HepG2 (cell line): ENCODE data around the gene SUOX. TPM values are rescaled to one million over a fixed set of nuclear protein-coding genes. Genes with fewer than 3 reads are reported as not detected.
A peak's percentile ranks its signal among the peaks of the same experiment; 100 is the strongest.

Experiments used
- EEA1 ChIP-seq: sonication (generic); formaldehyde crosslinking; IDR thresholded peaks from 2 replicates; pipeline ENCODE4 v1.5.1; 2020; ENCODE audit warnings: mild to moderate bottlenecking, missing genetic modification reagents, borderline replicate concordance
- HNRNPUL1 ChIP-seq: fragments of 200-400 bp; formaldehyde crosslinking; IDR thresholded peaks from 2 replicates; pipeline ENCODE4 v1.6.1; 2017; ENCODE audit warnings: low read depth, mild to moderate bottlenecking, low read length, moderate library complexity
- ISX ChIP-seq: sonication (generic); formaldehyde crosslinking; conservative IDR thresholded peaks from 2 replicates; pipeline ENCODE4 v1.5.0; 2020; ENCODE audit warnings: missing genetic modification reagents
- RFXANK ChIP-seq: IDR thresholded peaks from 2 replicates; pipeline ENCODE4 v1.6.1; 2016
- SMARCC2 ChIP-seq: fragments of 450-650 bp; IDR thresholded peaks from 2 replicates; pipeline ENCODE4 v1.6.1; 2017; ENCODE audit warnings: antibody characterized with exemption, mild to moderate bottlenecking
- SPEN ChIP-seq: sonication (generic); formaldehyde crosslinking; IDR thresholded peaks from 2 replicates; pipeline ENCODE4 v1.5.1; 2020; ENCODE audit warnings: low read depth, mild to moderate bottlenecking, missing genetic modification reagents
- TOPORS ChIP-seq: sonication (generic); formaldehyde crosslinking; IDR thresholded peaks from 2 replicates; pipeline ENCODE4 v1.8.0; 2023; ENCODE audit warnings: mild to moderate bottlenecking, missing genetic modification reagents
- ZFP62 ChIP-seq: sonication (generic); formaldehyde crosslinking; IDR thresholded peaks from 2 replicates; pipeline ENCODE4 v1.4.0; 2020; ENCODE audit warnings: missing genetic modification reagents
- ZNF101 ChIP-seq: sonication (generic); formaldehyde crosslinking; IDR thresholded peaks from 2 replicates; pipeline ENCODE4 v1.4.0; 2020; ENCODE audit warnings: mild to moderate bottlenecking, low read depth, missing genetic modification reagents, borderline replicate concordance
- ZNF776 ChIP-seq: sonication (generic); formaldehyde crosslinking; IDR thresholded peaks from 2 replicates; pipeline ENCODE4 v1.4.0; 2020; ENCODE audit warnings: mild to moderate bottlenecking, missing genetic modification reagents
- ZSCAN22 ChIP-seq: sonication (generic); formaldehyde crosslinking; IDR thresholded peaks from 2 replicates; pipeline ENCODE4 v1.4.0; 2020; ENCODE audit warnings: mild to moderate bottlenecking, missing genetic modification reagents
- polyA plus RNA-seq, 8 experiments: library from polyadenylated mRNA; depleted of rRNA in 3 of 8; stranded (reverse) in 7 of 8; unstranded in 1 of 8; fragments of >200 nt; fragmentation: Illumina TruSeq in 4 of 8; extraction: Trizol in 4 of 8; gene quantifications; 2 replicates each; pipeline versions ENCODE4 v1.2.1 to v1.2.3, GENCODE V29; 2011 to 2016; ENCODE audit warnings: low read depth in 4 of 8, missing spikeins in 1 of 8, mixed read lengths in 1 of 8; ENCODE audit not compliant: insufficient read depth in 1 of 8
- total RNA-seq, 5 experiments: library from RNA; depleted of rRNA; stranded (reverse); fragments of >200 nt; fragmentation: Illumina TruSeq; extraction: Trizol; gene quantifications; 2 replicates each; pipeline ENCODE4 v1.2.3, GENCODE V29; 2016; ENCODE audit warnings: low read depth in 1 of 5
- TF ChIP-seq, protein P1 (sequence below): sonication (generic); formaldehyde crosslinking; IDR thresholded peaks from 2 replicates; pipeline ENCODE4 v1.8.1; 2023; ENCODE audit warnings: mild to moderate bottlenecking, missing genetic modification reagents
- TF ChIP-seq, protein P2 (sequence below): sonication (generic); formaldehyde crosslinking; IDR thresholded peaks from 2 replicates; pipeline ENCODE4 v1.4.0; 2020; ENCODE audit warnings: missing genetic modification reagents
- TF ChIP-seq, protein P3 (sequence below): sonication (generic); formaldehyde crosslinking; IDR thresholded peaks from 2 replicates; pipeline ENCODE4 v1.5.1; 2020; ENCODE audit warnings: mild to moderate bottlenecking, missing genetic modification reagents, moderate library complexity
- TF ChIP-seq, protein P4 (sequence below), 2 experiments: sonication (generic) in 1 of 2; formaldehyde crosslinking in 1 of 2; IDR thresholded peaks; 2 replicates each; pipeline versions ENCODE4 v1.5.1 to v1.6.1; 2011 to 2020; ENCODE audit warnings: borderline replicate concordance in 1 of 2, low read depth in 1 of 2, low read length in 1 of 2, mild to moderate bottlenecking in 1 of 2, missing genetic modification reagents in 1 of 2, moderate library complexity in 1 of 2

The SUOX gene
- total and polyA plus RNA-seq, 2 of the 13 experiments (the other 11 are each of a cell fraction or from before 2014, with no cell fraction given): 23.9 to 25.9 TPM

DNA sequence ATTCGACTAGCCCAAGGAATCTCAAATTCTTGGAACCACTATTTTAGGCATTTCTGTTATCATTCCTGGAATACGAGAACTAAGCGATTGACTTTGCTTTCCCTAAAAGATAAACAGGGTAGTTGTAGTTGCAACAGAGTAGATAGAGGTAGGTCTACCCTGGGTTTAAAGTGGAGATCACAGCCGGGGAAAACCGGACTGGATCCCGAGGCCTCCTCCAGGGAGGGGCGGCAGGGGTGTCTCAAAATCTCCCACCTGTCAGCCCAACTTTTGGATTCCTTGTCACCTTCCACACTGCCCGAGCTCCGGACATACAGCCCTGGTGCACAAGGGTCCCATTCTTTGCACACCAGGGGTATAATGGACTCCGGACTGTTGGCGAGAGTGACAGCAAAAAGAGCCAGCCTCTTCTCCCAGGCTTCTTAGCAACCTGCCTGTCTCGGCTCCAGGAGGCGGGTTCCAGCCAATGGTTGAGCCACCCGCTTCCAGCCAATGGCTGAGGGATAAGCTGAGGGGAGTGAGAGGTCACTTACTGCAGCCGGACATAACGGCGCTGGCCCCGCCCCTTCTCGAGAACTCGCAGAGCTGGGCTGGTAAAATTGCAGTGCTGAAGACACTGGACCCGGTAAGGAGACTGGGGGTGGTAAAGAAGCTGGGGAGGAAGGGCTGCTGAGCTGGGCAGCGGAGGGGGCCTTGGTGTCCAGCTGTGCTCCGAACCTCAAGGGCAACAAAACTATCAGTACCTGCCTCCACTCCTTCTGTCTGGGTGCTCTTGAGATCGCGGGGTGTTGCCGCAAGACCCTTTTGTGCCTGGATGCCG is at the start of gene SUOX (continued):
- TF ChIP-seq TOPORS (CRISPR knock-in tag) (no peak), ZNF776 (CRISPR knock-in tag) (no peak), ZSCAN22 (CRISPR knock-in tag) (no peak), ZNF101 (CRISPR knock-in tag) (no peak), ISX (CRISPR knock-in tag) (no peak), HNRNPUL1 (no peak), ZFP62 (CRISPR knock-in tag) (no peak), SMARCC2 (no peak), RFXANK (CRISPR knock-in tag) (peak; percentile 84), SPEN (CRISPR knock-in tag) (no peak), EEA1 (CRISPR knock-in tag) (no peak)
- TF ChIP-seq, protein P1, sequence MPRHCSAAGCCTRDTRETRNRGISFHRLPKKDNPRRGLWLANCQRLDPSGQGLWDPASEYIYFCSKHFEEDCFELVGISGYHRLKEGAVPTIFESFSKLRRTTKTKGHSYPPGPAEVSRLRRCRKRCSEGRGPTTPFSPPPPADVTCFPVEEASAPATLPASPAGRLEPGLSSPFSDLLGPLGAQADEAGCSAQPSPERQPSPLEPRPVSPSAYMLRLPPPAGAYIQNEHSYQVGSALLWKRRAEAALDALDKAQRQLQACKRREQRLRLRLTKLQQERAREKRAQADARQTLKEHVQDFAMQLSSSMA (CRISPR knock-in tag): no peak
- TF ChIP-seq, protein P2, sequence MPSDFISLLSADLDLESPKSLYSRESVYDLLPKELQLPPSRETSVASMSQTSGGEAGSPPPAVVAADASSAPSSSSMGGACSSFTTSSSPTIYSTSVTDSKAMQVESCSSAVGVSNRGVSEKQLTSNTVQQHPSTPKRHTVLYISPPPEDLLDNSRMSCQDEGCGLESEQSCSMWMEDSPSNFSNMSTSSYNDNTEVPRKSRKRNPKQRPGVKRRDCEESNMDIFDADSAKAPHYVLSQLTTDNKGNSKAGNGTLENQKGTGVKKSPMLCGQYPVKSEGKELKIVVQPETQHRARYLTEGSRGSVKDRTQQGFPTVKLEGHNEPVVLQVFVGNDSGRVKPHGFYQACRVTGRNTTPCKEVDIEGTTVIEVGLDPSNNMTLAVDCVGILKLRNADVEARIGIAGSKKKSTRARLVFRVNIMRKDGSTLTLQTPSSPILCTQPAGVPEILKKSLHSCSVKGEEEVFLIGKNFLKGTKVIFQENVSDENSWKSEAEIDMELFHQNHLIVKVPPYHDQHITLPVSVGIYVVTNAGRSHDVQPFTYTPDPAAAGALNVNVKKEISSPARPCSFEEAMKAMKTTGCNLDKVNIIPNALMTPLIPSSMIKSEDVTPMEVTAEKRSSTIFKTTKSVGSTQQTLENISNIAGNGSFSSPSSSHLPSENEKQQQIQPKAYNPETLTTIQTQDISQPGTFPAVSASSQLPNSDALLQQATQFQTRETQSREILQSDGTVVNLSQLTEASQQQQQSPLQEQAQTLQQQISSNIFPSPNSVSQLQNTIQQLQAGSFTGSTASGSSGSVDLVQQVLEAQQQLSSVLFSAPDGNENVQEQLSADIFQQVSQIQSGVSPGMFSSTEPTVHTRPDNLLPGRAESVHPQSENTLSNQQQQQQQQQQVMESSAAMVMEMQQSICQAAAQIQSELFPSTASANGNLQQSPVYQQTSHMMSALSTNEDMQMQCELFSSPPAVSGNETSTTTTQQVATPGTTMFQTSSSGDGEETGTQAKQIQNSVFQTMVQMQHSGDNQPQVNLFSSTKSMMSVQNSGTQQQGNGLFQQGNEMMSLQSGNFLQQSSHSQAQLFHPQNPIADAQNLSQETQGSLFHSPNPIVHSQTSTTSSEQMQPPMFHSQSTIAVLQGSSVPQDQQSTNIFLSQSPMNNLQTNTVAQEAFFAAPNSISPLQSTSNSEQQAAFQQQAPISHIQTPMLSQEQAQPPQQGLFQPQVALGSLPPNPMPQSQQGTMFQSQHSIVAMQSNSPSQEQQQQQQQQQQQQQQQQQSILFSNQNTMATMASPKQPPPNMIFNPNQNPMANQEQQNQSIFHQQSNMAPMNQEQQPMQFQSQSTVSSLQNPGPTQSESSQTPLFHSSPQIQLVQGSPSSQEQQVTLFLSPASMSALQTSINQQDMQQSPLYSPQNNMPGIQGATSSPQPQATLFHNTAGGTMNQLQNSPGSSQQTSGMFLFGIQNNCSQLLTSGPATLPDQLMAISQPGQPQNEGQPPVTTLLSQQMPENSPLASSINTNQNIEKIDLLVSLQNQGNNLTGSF (CRISPR knock-in tag): no peak; the same call in 1 of the 2 replicates
- TF ChIP-seq, protein P3, sequence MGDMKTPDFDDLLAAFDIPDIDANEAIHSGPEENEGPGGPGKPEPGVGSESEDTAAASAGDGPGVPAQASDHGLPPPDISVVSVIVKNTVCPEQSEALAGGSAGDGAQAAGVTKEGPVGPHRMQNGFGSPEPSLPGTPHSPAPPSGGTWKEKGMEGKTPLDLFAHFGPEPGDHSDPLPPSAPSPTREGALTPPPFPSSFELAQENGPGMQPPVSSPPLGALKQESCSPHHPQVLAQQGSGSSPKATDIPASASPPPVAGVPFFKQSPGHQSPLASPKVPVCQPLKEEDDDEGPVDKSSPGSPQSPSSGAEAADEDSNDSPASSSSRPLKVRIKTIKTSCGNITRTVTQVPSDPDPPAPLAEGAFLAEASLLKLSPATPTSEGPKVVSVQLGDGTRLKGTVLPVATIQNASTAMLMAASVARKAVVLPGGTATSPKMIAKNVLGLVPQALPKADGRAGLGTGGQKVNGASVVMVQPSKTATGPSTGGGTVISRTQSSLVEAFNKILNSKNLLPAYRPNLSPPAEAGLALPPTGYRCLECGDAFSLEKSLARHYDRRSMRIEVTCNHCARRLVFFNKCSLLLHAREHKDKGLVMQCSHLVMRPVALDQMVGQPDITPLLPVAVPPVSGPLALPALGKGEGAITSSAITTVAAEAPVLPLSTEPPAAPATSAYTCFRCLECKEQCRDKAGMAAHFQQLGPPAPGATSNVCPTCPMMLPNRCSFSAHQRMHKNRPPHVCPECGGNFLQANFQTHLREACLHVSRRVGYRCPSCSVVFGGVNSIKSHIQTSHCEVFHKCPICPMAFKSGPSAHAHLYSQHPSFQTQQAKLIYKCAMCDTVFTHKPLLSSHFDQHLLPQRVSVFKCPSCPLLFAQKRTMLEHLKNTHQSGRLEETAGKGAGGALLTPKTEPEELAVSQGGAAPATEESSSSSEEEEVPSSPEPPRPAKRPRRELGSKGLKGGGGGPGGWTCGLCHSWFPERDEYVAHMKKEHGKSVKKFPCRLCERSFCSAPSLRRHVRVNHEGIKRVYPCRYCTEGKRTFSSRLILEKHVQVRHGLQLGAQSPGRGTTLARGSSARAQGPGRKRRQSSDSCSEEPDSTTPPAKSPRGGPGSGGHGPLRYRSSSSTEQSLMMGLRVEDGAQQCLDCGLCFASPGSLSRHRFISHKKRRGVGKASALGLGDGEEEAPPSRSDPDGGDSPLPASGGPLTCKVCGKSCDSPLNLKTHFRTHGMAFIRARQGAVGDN (CRISPR knock-in tag): peak; percentile 76
- TF ChIP-seq, protein P4, sequence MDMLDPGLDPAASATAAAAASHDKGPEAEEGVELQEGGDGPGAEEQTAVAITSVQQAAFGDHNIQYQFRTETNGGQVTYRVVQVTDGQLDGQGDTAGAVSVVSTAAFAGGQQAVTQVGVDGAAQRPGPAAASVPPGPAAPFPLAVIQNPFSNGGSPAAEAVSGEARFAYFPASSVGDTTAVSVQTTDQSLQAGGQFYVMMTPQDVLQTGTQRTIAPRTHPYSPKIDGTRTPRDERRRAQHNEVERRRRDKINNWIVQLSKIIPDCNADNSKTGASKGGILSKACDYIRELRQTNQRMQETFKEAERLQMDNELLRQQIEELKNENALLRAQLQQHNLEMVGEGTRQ (IDR thresholded peaks at IDR 0.05; ENCODE audit: low read depth, low read length): no peak
- TF ChIP-seq, protein P4 (CRISPR knock-in tag; IDR thresholded peaks at IDR 0.05; ENCODE audit: borderline replicate concordance): no peak
